SK-N-SH (cell line): ENCODE measurements around the gene RPS8. TPM values are rescaled to one million over a fixed set of nuclear protein-coding genes. Genes with fewer than 3 reads are reported as not detected.

Source experiments
- CTCF ChIA-PET: fragments of 300-600, 350-600 bp; formaldehyde crosslinking; extraction: SDS; loops from one replicate; lab custom pipeline; 2021; lab: Yijun Ruan, JAX
- POLR2A ChIA-PET: fragments of 350-600 bp; sonication (Branson Sonifier 250); formaldehyde crosslinking; extraction: SDS; loops from one replicate; lab custom pipeline; 2020; ENCODE audit warnings: antibody characterized with exemption, inconsistent platforms; lab: Yijun Ruan, JAX
- DNase-seq: peaks from one replicate; pipeline ENCODE4 v3.0.0; 2012
- H2AFZ ChIP-seq: fragments of 200-600 bp; sonication (generic); 2 replicates; pipeline ENCODE4 v1.8.1; 2016; ENCODE audit warnings: antibody characterized with exemption, mild to moderate bottlenecking, low read depth
- H3F3A ChIP-seq: fragments of 200-600 bp; sonication (generic); replicated peaks from 2 replicates; pipeline ENCODE3; 2016; ENCODE audit warnings: antibody characterized with exemption, mild to moderate bottlenecking; ENCODE audit not compliant: insufficient read depth
- H3K27ac ChIP-seq, 2 experiments: fragments of 200-500 bp in 1 of 2; fragments of 200-600 bp in 1 of 2; sonication (Bioruptor generic) in 1 of 2; sonication (generic), shearing (Covaris generic) in 1 of 2; 2 replicates each; pipeline versions ENCODE4 v1.5.1 to v1.6.1; 2014 to 2016; ENCODE audit warnings: low read depth in 2 of 2, inconsistent platforms in 1 of 2, low read length in 1 of 2, mild to moderate bottlenecking in 1 of 2, mixed read lengths in 1 of 2
- H3K27me3 ChIP-seq: fragments of 200-600 bp; sonication (generic), shearing (Covaris generic); 2 replicates; pipeline ENCODE4 v1.6.1; 2016; ENCODE audit warnings: mixed run types; ENCODE audit not compliant: insufficient read depth
- H3K36me3 ChIP-seq, 2 experiments: fragments of 200-500 bp in 1 of 2; fragments of 200-600 bp in 1 of 2; sonication (Bioruptor generic) in 1 of 2; sonication (generic) in 1 of 2; replicated peaks in 1 of 2; 2 replicates each; pipeline versions ENCODE3 to v1.5.1; 2014 to 2016; ENCODE audit warnings: low read length in 1 of 2, mild to moderate bottlenecking in 1 of 2; ENCODE audit not compliant: insufficient read depth in 2 of 2, control insufficient read depth in 1 of 2
- H3K4me1 ChIP-seq, 2 experiments: fragments of 200-500 bp in 1 of 2; fragments of 200-600 bp in 1 of 2; sonication (Bioruptor generic) in 1 of 2; sonication (generic), shearing (Covaris generic) in 1 of 2; 2 replicates each; pipeline versions ENCODE4 v1.5.1 to v1.6.1; 2014 to 2016; ENCODE audit warnings: low read depth in 1 of 2, low read length in 1 of 2, mixed run types in 1 of 2; ENCODE audit not compliant: insufficient read depth in 2 of 2, control insufficient read depth in 1 of 2
- H3K4me2 ChIP-seq: fragments of 200-600 bp; sonication (generic), shearing (Covaris generic); 2 replicates; pipeline ENCODE4 v1.6.1; 2017; ENCODE audit warnings: mixed run types
- H3K4me3 ChIP-seq, 2 experiments: fragments of 200-500 bp in 1 of 2; fragments of 200-600 bp in 1 of 2; sonication (Bioruptor generic) in 1 of 2; sonication (generic), shearing (Covaris generic) in 1 of 2; 2 replicates each; pipeline versions ENCODE4 v1.5.1 to v1.8.1; 2014 to 2016; ENCODE audit warnings: low read depth in 2 of 2, inconsistent platforms in 1 of 2, low read length in 1 of 2, mild to moderate bottlenecking in 1 of 2, mixed read lengths in 1 of 2, moderate library complexity in 1 of 2
- H3K79me2 ChIP-seq: fragments of 200-600 bp; sonication (generic); 2 replicates; pipeline ENCODE4 v1.8.1; 2017; ENCODE audit warnings: mild to moderate bottlenecking; ENCODE audit not compliant: insufficient read depth
- H3K9ac ChIP-seq: fragments of 200-600 bp; sonication (generic); 2 replicates; pipeline ENCODE4 v1.6.1; 2017; ENCODE audit warnings: mixed run types
- H3K9me2 ChIP-seq: fragments of 200-600 bp; sonication (generic); 2 replicates; pipeline ENCODE4 v1.6.1; 2017; ENCODE audit warnings: mixed run types
- H3K9me3 ChIP-seq: fragments of 200-600 bp; sonication (generic); 2 replicates; pipeline ENCODE4 v1.6.1; 2017; ENCODE audit warnings: mixed run types, mild to moderate bottlenecking, moderate library complexity
- H4K20me1 ChIP-seq: fragments of 200-600 bp; sonication (generic); 2 replicates; pipeline ENCODE4 v1.6.1; 2017; ENCODE audit warnings: mild to moderate bottlenecking, mixed run types; ENCODE audit not compliant: insufficient read depth
- CHD2 ChIP-seq: fragments of 150-350 bp; IDR thresholded peaks from 2 replicates; pipeline ENCODE4 v1.6.1; 2018; ENCODE audit warnings: low read length; ENCODE audit not compliant: partially characterized antibody
- ELF1 ChIP-seq: IDR thresholded peaks from 2 replicates; pipeline ENCODE4 v1.4.0; 2012
- EP300 ChIP-seq, 2 experiments: IDR thresholded peaks; 2 replicates each; pipeline versions ENCODE4 v1.4.0 to v1.6.1; 2012; ENCODE audit warnings: borderline replicate concordance in 1 of 2, low read depth in 1 of 2, low read length in 1 of 2
- EZH2phosphoT487 ChIP-seq: fragments of 200-600 bp; sonication (generic); IDR thresholded peaks from 2 replicates; pipeline ENCODE4 v1.6.1; 2017; ENCODE audit warnings: low read depth, mixed run types, mild to moderate bottlenecking, antibody characterized with exemption, moderate library complexity, borderline replicate concordance
- FOXJ3 ChIP-seq: sonication (generic); formaldehyde crosslinking; IDR thresholded peaks from 2 replicates; pipeline ENCODE4 v1.5.1; 2020; ENCODE audit warnings: mild to moderate bottlenecking, missing genetic modification reagents
- MEF2A ChIP-seq: IDR thresholded peaks from 2 replicates; pipeline ENCODE4 v1.4.0; 2012; ENCODE audit warnings: low read depth, borderline replicate concordance
- MXI1 ChIP-seq: IDR thresholded peaks from 2 replicates; pipeline ENCODE4 v1.6.1; 2012; ENCODE audit warnings: mild to moderate bottlenecking, low read depth, low read length, improper control_type of control experiment
- RAD21 ChIP-seq: IDR thresholded peaks from 2 replicates; pipeline ENCODE4 v1.6.1; 2012; ENCODE audit warnings: mild to moderate bottlenecking, low read length
- TEAD4 ChIP-seq: IDR thresholded peaks from 2 replicates; pipeline ENCODE4 v1.4.0; 2012; ENCODE audit warnings: mild to moderate bottlenecking, borderline replicate concordance; ENCODE audit not compliant: insufficient read depth
- YY1 ChIP-seq: IDR thresholded peaks from 2 replicates; pipeline ENCODE4 v1.4.0; 2012; ENCODE audit warnings: low read depth, mild to moderate bottlenecking
- WGBS: methylation state at CpG from one replicate; pipeline ENCODE4 v1.1.6; 2017; ENCODE audit warnings: low lambda C conversion rate; 5-methylcytosine and 5-hydroxymethylcytosine counted together
- polyA plus RNA-seq, 3 experiments: library from polyadenylated mRNA; depleted of rRNA; stranded (reverse); fragments of >200 nt; gene quantifications; 2 replicates each; pipeline ENCODE4 v1.2.3, GENCODE V29; 2012
- TF ChIP-seq, protein P1 (sequence below): IDR thresholded peaks from 2 replicates; pipeline ENCODE4; 2012
- TF ChIP-seq, protein P2 (sequence below): IDR thresholded peaks from 2 replicates; pipeline ENCODE4 v1.4.0; 2012; ENCODE audit warnings: low read depth, borderline replicate concordance
- TF ChIP-seq, protein P3 (sequence below): fragments of 150-350 bp; IDR thresholded peaks from 2 replicates; pipeline ENCODE4 v1.6.1; 2017; ENCODE audit warnings: antibody characterized with exemption, low read length, low read depth, borderline replicate concordance

Gene RPS8
- polyA plus RNA-seq, 1 of the 3 experiments (the other 2 are of a cell fraction): 3,303 TPM

DNA sequence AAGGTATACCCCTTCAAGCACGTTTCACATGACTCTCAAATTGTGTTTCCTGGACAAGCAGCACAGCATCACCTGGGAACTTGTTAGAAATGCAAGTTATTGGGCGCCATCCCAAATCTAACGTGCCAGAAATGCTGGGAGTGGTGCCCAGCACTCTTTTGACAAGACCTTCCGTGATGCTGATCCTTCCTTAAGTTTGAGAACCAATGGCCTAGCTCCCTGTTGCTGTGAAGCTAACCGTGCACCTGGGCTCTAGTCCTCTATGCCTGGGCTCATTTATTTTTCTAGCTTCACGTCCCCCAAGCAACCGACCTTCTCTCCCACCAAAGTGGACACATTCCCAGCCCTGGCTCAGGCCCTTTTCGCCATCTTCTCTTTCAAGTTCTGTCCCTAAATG is 8.4 kb downstream of the RPS8 start:
- no peak overlapping the region for H3K9ac ChIP-seq
- H3K27me3 ChIP-seq: no peaks in the 10 kb centered on the region
- ChIA-PET POLR2A (interaction anchor here (1.3 to 2.3 kb wide), 2 partner anchors 8 to 25 kb away, joined by 7 to 10 read pairs; partner anchors contain the start of genes BTBD19 and RPS8), CTCF (interaction anchor here (0.7 to 1.2 kb wide), 5 partner anchors 8 to 68 kb away, joined by 3 to 4 read pairs (median 3); partner anchors contain the start of genes PLK3 and RPS8)
- WGBS: 84% methylated on average over 8 of the region's 8 CpGs
- peaks cover 35% of the 10 kb centered on the region for H3F3A ChIP-seq
- H3K9me2 ChIP-seq: no peaks in the 10 kb centered on the region
- no peaks in the 10 kb centered on the region for H3K9me3 ChIP-seq
- TF ChIP-seq MEF2A: no peak
- no peak for TF ChIP-seq YY1
- no peak for TF ChIP-seq ELF1
- TF ChIP-seq, protein P1, sequence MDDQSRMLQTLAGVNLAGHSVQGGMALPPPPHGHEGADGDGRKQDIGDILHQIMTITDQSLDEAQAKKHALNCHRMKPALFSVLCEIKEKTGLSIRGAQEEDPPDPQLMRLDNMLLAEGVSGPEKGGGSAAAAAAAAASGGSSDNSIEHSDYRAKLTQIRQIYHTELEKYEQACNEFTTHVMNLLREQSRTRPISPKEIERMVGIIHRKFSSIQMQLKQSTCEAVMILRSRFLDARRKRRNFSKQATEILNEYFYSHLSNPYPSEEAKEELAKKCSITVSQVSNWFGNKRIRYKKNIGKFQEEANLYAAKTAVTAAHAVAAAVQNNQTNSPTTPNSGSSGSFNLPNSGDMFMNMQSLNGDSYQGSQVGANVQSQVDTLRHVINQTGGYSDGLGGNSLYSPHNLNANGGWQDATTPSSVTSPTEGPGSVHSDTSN: no peak
- TF ChIP-seq, protein P2, sequence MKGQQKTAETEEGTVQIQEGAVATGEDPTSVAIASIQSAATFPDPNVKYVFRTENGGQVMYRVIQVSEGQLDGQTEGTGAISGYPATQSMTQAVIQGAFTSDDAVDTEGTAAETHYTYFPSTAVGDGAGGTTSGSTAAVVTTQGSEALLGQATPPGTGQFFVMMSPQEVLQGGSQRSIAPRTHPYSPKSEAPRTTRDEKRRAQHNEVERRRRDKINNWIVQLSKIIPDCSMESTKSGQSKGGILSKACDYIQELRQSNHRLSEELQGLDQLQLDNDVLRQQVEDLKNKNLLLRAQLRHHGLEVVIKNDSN: no peak
- no peak for TF ChIP-seq MXI1
- TF ChIP-seq CHD2: no peak
- no peak for TF ChIP-seq RAD21
- TF ChIP-seq, protein P3, sequence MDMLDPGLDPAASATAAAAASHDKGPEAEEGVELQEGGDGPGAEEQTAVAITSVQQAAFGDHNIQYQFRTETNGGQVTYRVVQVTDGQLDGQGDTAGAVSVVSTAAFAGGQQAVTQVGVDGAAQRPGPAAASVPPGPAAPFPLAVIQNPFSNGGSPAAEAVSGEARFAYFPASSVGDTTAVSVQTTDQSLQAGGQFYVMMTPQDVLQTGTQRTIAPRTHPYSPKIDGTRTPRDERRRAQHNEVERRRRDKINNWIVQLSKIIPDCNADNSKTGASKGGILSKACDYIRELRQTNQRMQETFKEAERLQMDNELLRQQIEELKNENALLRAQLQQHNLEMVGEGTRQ: no peak
- no peak for TF ChIP-seq TEAD4
- H3K4me2 ChIP-seq: no peak overlapping the region
- no peak overlapping the region for H2AFZ ChIP-seq
- no peak overlapping the region for H3K27ac ChIP-seq
- peaks cover 13% of the 10 kb centered on the region for H4K20me1 ChIP-seq
- peaks cover 0 to 5% of the 10 kb centered on the region in 2 experiments; a peak in 1 of 4 replicates for H3K4me1 ChIP-seq
- H3K36me3 ChIP-seq: peaks cover 6 to 31% of the 10 kb centered on the region in 2 experiments
- H3K4me3 ChIP-seq: no peak overlapping the region
- DNase-seq: no peak
- H3K79me2 ChIP-seq: peaks cover 9% of the 10 kb centered on the region; the same call in 1 of the 2 replicates

DNA sequence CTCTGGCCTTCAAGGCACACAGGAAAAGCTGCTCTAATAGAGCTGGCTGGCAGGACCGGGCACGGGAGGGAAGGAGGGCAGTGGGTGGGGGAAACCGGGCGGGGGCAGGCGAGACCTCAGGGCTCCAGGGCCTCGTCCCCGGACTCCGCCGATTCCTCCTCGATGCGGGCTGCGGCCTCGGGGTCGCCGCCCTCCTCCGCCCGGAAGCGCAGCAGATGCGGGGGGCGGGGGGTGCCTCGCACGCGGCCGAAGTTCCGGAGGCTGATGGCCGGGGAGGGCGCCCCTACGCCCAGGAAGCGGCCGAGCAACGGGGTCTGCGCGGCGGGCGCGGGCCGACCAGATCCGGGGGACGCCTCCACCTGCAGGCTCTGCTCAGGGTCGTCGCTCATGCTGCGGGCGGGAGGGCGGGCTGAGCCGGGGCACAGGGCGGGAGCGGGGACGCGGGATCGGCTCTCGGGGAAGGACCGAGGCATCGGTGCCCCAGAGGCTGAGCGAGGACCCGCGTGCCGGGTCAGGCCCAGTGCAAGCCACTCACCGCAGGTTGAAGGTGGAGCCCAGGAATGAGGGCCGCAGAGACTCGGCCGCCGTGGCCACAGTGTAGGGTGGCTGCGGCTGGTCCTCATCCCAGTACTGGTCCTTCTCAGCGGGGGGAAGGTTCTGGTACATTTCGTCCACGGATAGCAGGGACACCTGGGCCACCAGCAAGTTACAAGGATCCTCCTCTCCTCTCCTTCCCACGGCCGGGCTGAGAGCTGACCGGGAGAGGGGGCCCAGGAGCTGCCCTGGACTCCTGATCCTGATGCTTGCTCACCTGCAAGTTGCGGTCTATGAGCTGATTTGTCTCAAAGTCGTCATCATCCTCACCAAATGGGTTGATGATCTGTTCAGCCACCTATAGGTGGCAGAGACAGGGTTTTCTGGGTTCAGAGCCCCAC is 9.0 kb downstream of the RPS8 start:
- H3K4me2 ChIP-seq: no peak overlapping the region
- H3K4me3 ChIP-seq: no peak overlapping the region
- peaks cover 0 to 5% of the 10 kb centered on the region in 2 experiments; a peak in 1 of 4 replicates for H3K4me1 ChIP-seq
- peaks cover 3% of the 10 kb centered on the region; the same call in 1 of the 2 replicates for H3K79me2 ChIP-seq
- peaks cover 6% of the 10 kb centered on the region; the same call in 1 of the 2 replicates for H4K20me1 ChIP-seq
- H3K9me3 ChIP-seq: no peaks in the 10 kb centered on the region
- H3F3A ChIP-seq: peaks cover 33% of the 10 kb centered on the region
- TF ChIP-seq TEAD4 (no peak), RAD21 (no peak), FOXJ3 (CRISPR knock-in tag) (no peak), EZH2phosphoT487 (no peak), EP300 (IDR thresholded peaks at IDR 0.05; ENCODE audit: borderline replicate concordance in 1 of 2, low read depth in 1 of 2, low read length in 1 of 2) (no peak)
- no peaks in the 10 kb centered on the region for H3K9me2 ChIP-seq
- peak; percentile 80 for DNase-seq
- no peak overlapping the region for H3K9ac ChIP-seq
- POLR2A ChIA-PET: interaction anchor here (1.3 to 2.3 kb wide), 2 partner anchors 9 to 24 kb away, joined by 7 to 10 read pairs; partner anchors contain the start of genes BTBD19 and RPS8
- H3K27me3 ChIP-seq: no peaks in the 10 kb centered on the region
- no peak overlapping the region for H2AFZ ChIP-seq
- peaks cover 0 to 24% of the 10 kb centered on the region in 2 experiments for H3K36me3 ChIP-seq
- 58% methylated on average over 26 of the region's 71 CpGs for WGBS
- H3K27ac ChIP-seq: no peak overlapping the region
- CTCF ChIA-PET: interaction anchor here (0.7 to 1.6 kb wide), 6 partner anchors 9 to 69 kb away, joined by 3 to 5 read pairs (median 4); partner anchors contain the start of genes PLK3 and RPS8
